Skin of body (tissue), 2 donors: Measurements from ENCODE around the gene SHROOM1. TPM values are rescaled to one million over a fixed set of nuclear protein-coding genes. Genes with fewer than 3 reads are reported as not detected.

Experiments used
- DNase-seq: peaks from one replicate; lab custom pipeline; 2025; lab: John Stamatoyannopoulos, UW
- total RNA-seq: library from RNA; depleted of rRNA; stranded (reverse); fragments of >200 nt; gene quantifications from one replicate; pipeline ENCODE4 v1.2.3, GENCODE V29; 2014

SHROOM1 gene
- total RNA-seq, 1 donor from 2014 or later: 1.2 TPM

DNA sequence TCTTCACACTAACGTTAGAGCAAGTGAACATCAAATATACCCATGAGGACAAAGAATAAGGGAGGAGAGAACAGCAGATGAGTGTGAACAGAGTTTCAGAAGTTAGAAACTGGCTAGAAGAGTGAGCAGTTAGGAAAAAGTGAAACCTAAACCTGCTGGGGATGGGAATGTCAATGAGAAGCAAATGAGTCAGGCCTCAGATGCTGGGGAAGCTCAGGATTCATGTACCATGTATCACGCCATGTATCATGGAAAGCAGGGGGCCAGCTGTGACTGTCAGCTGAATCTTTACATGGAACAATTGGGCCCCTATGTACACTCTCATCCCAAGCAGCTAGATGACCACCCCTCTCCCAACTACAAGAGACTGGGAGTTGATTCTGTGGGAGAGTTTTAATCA is 19.6 kb upstream of the SHROOM1 start:
- no peak for DNase-seq

DNA sequence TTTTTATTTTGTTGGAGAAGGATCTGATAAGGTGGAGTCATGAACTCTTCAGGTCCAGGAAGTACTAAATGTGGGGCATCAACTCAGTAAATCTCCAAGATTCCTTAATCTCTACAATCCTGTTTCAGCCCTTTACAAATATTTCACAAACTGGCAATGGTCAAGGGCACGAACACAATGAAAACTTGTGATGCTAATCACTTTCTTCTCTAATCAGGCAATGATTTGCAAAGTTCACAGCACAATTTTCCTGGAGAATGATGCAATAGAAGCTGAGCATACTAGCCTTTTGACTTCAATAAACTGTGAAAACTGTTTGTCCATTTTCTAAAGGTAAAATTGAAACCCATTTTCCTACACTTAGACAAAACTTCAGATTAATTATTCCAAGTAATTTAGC is 18.9 kb upstream of the SHROOM1 start:
- no peak for DNase-seq

- DNase-seq: no peak
These were observed 17.8 kb upstream of the SHROOM1 start for GRCh38 chr5:132848270-132848669.

DNA sequence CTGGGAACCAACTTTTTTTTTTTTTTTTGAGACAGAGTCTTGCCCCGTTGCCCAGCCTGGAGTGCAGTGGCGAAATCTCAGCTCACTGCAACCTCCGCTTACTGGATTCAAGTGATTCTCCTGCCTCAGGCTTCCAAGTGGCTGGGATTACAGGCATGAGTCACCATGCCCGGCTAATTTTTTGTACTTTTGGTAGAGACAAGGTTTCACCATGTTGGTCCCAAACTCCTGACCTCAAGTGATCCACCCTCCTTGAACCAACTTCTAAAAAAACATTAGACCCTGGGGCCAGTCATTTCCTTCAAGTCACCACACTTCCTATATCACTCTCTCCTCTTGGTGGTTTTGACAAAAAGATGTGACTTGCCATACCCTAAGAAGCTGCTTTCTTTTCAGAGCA is 10.9 kb upstream of the SHROOM1 start:
- no peak for DNase-seq

DNA sequence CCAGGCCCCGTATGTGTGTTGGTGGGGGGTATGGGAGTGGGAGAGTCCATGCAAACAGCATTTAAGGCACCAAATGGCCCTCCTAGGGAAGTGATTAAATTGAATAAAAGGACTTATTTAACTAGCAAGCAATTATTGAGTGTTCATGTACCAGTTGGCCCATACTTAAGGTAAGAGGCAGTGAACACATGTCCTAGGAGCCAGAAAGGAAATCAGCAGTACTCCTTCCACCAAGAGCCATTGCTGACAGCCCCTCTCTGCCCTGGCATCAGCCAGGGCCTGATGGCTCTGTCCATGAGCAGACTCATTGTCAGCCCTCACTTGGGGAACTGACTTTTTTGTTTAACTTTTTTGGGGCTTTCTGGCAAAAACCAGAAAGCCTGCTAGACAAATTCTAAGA is 10.4 kb upstream of the SHROOM1 start:
- DNase-seq: no peak

GRCh38 chr5:132840313-132840712 is 9.9 kb upstream of the SHROOM1 start:
- no peak for DNase-seq

DNA sequence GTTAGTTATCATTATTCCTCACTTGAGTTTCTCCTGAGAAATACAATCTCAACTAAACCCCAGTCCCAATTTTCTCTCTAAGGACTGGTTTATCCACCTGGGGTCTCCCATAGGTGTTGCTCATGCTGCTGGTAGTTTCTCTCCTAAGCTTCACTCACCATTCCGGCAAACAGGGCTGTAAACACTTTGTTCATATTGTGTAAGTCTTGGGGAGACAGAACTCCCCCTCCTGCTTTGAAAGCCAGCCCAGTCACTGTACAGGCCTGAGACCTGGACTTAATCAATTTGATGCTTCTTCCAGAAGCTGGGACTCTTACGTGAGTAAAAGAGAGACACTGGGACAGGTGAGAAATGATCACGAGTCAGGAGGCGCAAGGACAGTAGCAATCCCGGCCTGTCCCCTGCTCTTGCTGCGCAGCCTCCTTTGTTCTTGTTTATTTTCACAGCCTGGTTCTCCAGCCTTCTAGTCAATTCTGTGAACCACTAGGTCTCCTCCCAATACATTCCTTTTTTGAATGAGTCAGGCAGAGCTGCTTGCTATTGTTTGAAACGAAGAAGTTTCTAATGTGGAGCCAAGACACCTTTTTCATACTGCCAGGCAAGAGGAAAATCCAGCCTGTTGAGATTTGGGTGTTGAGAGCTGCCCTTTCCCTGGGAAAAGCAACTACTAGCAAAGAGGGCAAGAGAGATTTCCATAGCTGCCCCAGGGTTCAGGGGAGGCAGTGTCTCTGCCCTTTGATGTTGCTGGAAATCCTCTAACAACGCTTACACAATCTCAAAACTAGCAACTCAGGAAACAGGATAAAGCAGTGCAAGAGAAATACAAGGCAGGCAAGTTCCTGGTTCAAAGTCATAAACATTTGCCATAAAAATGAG is 9.2 kb upstream of the SHROOM1 start:
- DNase-seq: no peak

DNA sequence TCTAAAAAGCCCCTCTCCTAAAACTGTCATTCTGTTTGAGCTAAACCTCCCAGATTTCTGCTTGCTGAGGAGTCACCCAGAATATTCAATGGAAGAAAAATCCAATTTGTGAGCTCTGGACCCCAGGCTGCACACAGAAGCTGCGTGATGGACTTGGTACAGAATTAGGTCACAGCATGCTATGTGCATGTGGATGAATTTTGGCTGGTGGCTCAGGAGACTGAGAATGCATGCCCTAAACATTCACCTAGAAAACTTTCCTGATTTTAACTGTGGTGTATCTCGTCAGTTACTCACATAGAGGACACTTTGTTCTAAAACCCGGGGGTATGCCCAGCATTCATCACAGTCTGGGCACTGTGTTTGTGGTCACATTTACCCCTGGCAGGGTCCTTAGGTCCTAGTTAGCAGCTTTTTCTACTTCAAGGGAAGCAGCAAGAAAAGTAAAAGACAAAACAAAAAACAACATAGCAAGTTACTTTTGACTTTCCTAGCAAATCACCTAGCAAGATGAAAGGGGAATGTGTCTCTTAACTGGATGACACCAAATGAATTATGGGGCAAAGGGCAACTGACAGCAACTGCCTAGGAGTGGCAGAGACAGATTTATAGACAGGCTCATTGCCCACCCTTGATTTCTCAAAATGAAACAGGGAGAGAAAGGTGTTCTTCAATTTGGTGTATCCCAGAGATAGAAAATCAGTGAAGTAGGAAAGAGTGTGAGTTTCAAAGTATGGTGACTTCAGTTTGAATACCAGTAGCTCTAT is 8.3 kb upstream of the SHROOM1 start:
- no peak for DNase-seq

- no peak for DNase-seq
These were observed 7.4 kb upstream of the SHROOM1 start for GRCh38 chr5:132837868-132838267.

DNA sequence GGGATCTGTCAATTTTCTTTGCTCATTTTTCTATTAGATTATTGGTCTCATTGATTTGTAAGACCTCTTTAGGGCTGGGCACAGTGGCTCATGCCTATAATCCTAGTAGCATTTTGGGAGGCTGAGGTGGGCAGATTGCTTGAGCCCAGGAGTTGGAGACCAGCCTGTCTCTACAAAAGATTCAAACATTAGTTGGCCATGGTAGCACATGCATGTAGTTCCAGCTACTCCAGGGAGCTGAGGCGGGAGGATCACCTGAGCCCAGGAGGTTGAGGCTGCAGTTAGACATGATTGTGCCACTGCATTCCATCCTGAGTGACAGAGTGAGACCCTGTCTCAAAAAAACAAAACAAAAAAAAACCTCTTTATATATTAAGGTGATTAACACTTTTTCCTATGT is 6.4 kb upstream of the SHROOM1 start:
- no peak for DNase-seq

DNA sequence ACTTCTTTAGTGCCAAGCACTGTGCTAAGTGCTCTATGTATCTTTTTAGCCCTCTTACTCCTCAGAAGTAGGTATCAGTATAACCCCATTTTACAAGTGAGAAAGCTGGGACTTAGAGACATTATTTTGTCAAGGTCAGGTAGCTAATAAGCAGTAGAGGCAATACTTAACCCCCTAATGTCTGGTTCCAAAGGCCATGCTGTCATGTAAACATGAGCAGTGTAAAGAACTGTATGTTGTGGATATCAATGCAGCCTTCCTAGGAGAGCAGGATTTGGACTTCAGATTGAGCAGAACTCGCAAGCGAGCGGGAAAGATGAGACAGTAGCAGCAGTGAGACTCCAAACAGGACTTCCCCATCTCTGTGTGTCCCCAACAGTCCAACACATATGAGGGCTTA is 3.6 kb upstream of the SHROOM1 start:
- no peak for DNase-seq

DNA sequence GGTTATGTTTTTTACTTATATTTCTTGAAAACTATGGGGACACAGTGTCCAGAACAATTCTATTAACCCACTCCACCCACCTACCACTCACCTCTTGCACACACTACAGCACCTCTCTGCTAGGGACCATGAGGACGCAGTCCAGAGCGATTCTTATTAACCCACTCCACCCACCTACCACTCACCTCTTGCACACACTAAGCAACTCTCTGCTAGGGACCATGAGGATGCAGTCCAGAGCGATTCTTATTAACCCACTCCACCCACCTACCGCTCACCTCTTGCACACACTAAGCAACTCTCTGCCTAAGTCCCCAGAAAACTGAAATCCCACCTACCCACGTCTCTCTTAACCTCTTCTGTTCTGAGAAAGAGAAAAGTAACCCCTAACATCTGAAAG is 2.2 kb upstream of the SHROOM1 start:
- no peak for DNase-seq

GRCh38 chr5:132831095-132831860 is 831 bp upstream of the SHROOM1 start:
- DNase-seq: no peak

- no peak for DNase-seq
These were observed 558 bp downstream of the SHROOM1 start for GRCh38 chr5:132829742-132830435.

DNA sequence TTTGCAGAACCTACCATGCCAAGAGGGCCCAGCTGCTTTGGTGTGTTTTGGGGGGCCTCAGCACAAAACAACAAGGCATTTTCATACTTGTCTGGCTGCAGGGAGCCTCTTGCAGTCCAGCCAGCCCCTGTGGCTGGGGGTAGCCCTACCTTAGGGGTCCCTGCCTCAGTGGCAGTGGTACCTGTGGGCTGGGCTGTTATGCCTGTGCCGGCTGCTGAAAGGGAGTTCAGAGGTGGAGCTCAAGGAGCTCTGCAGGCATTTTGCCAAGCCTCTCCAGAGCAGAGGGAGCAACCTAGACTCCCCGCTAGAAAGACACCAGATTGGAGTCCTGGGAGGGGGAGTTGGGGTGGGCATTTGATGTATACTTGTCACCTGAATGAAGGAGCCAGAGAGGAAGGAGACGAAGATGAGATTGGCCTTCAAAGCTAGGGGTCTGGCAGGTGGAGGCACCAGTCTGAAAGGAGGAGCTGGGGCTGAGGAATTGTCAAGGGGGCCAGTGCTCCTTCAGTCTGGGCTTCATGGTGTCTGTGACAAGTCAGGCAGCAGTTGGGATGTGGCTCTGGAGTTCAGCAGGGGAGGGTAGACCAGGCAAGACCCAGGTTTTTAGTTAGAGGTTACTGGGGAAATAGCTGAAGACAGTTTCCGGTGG is 1.5 kb downstream of the SHROOM1 start:
- no peak for DNase-seq

- no peak for DNase-seq
These were observed 2.3 kb downstream of the SHROOM1 start for GRCh38 chr5:132827943-132828673.

DNA sequence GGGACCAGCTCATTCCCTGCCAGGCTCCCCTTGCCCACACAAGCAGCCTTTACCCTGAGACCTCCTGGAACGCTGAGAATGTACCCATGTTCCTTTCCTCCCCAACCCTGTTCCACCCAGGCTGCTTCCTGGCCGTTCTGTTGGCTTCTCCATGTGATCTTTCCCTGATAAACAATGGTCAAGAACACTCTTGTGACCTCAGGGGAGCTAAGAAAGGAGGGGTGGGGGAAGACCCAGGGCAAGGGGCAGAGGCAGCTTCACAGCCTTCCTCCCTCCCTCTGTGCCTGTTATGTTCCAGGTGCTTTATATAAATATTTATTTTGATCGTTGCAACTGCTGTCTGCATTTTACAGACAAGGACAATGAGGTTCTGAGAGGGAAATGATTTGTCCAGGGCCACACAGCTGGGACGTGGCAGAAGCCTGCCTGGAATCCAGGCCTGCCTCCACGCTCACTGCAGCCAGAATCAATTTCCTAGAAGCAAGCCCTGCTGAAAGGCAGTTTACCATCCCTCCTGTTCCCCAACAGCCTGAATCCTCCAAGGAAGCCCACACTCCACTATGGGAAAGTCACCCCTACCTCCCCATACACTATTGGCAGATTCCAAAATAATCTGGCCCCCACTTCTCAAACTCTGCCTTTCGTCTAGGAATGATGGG is 3.9 kb downstream of the SHROOM1 start:
- DNase-seq: no peak

DNA sequence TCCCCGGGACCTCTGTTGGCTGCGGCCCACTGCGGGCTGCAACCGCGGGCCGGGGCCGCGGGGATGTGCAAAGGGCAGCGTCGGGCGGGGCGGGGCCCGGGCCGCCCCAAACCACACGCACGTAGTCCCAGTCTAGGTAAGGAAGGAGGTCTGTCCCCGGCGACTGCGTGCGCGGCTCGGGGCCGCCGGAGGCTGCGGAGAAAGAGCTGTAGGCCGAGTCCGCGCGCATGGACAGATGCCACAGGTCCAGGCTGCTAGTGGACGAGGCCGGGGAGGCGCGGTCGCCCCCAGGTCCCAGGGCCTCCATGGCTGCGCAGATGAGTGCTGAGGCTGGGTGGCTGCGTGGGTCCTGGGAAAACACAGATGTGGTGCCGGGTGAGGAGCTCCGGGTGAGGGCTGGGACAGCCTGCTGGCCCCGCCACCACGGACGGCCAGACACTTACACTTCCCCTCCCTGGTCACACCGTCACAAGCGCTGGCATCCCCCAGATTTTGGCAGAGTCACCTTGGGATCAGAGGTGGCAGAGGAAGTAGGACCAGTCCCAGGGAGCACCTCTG is 4.5 kb downstream of the SHROOM1 start:
- DNase-seq: no peak
